K562 (cell line): Measurements from ENCODE around the gene GPR32. TPM values are rescaled to one million over a fixed set of nuclear protein-coding genes. Genes with fewer than 3 reads are reported as not detected.

ENCODE experiments used
- BHLHE40 ChIP-seq: IDR thresholded peaks from 2 replicates; pipeline ENCODE4 v1.6.1; 2011; ENCODE audit warnings: low read length, improper control_type of control experiment
- HMG20B ChIP-seq: fragments of 250-450 bp; sonication (Bioruptor Pico); IDR thresholded peaks from 2 replicates; pipeline ENCODE4 v1.5.0; 2021; ENCODE audit warnings: mild to moderate bottlenecking
- KHSRP ChIP-seq: fragments of 450-650 bp; IDR thresholded peaks from 2 replicates; pipeline ENCODE4 v1.6.1; 2017
- MAFG ChIP-seq: fragments of 450-650 bp; conservative IDR thresholded peaks from 2 replicates; pipeline ENCODE4 v1.6.1; 2016; ENCODE audit warnings: missing genetic modification characterization, missing compliant biosample characterization
- MEF2A ChIP-seq: IDR thresholded peaks from 2 replicates; pipeline ENCODE4 v1.6.1; 2011; ENCODE audit warnings: low read depth, mild to moderate bottlenecking, low read length, moderate library complexity; ENCODE audit not compliant: control insufficient read depth
- PML ChIP-seq: IDR thresholded peaks from 2 replicates; pipeline ENCODE4 v1.6.1; 2012; ENCODE audit warnings: low read length, inconsistent platforms
- RBFOX2 ChIP-seq: fragments of 200-400 bp; formaldehyde crosslinking; IDR thresholded peaks from 2 replicates; pipeline ENCODE4 v1.6.1; 2017; ENCODE audit warnings: low read depth, mild to moderate bottlenecking, low read length, moderate library complexity
- SRSF1 ChIP-seq: fragments of 200-400 bp; formaldehyde crosslinking; IDR thresholded peaks from 2 replicates; pipeline ENCODE4 v1.6.1; 2017; ENCODE audit warnings: mild to moderate bottlenecking, low read depth, low read length, moderate library complexity
- ZNF695 ChIP-seq: fragments of 450-650 bp; formaldehyde crosslinking; IDR thresholded peaks from 2 replicates; pipeline ENCODE4 v1.4.0; 2020; ENCODE audit warnings: mild to moderate bottlenecking, moderate library complexity
- polyA plus RNA-seq, 8 experiments: library from polyadenylated mRNA; depleted of rRNA in 4 of 8; stranded (reverse) in 5 of 8; unstranded in 3 of 8; fragments of >200 nt; fragmentation: Nextera tagmentation in 2 of 8; fragmentation: Illumina TruSeq in 1 of 8; extraction: Ambion mirVana in 2 of 8; extraction: Trizol in 1 of 8; gene quantifications; 2 replicates each; pipeline versions ENCODE4 v1.2.1 to v1.2.3, GENCODE V29; 2011 to 2014; ENCODE audit warnings: inconsistent platforms in 1 of 8, missing spikeins in 1 of 8
- total RNA-seq, 7 experiments: library from RNA; depleted of rRNA in 6 of 7; stranded (reverse); fragments of >200 nt in 6 of 7; fragmentation: Illumina TruSeq in 2 of 7; extraction: Trizol in 2 of 7; gene quantifications; 2 replicates each; pipeline versions ENCODE4 v1.2.1 to v1.2.3, GENCODE V29; 2011 to 2021; ENCODE audit warnings: low replicate concordance in 1 of 7
- TF ChIP-seq, protein P1 (sequence below): fragments of 250-450 bp; sonication (Bioruptor Pico); IDR thresholded peaks from 2 replicates; pipeline ENCODE4 v1.5.0; 2021; ENCODE audit warnings: mild to moderate bottlenecking, borderline replicate concordance
- TF ChIP-seq, protein P2 (sequence below): fragments of 450-650 bp; IDR thresholded peaks from 2 replicates; pipeline ENCODE4 v1.6.1; 2017; ENCODE audit warnings: antibody characterized with exemption, mild to moderate bottlenecking
- TF ChIP-seq, protein P3 (sequence below): fragments of 250-450 bp; sonication (Bioruptor Pico); IDR thresholded peaks from 2 replicates; pipeline ENCODE4 v1.5.0; 2020; ENCODE audit warnings: mild to moderate bottlenecking

Gene GPR32
- total and polyA plus RNA-seq, 9 of the 15 experiments (the other 6 are each of a cell fraction or from before 2014, with no cell fraction given), result not detected

DNA sequence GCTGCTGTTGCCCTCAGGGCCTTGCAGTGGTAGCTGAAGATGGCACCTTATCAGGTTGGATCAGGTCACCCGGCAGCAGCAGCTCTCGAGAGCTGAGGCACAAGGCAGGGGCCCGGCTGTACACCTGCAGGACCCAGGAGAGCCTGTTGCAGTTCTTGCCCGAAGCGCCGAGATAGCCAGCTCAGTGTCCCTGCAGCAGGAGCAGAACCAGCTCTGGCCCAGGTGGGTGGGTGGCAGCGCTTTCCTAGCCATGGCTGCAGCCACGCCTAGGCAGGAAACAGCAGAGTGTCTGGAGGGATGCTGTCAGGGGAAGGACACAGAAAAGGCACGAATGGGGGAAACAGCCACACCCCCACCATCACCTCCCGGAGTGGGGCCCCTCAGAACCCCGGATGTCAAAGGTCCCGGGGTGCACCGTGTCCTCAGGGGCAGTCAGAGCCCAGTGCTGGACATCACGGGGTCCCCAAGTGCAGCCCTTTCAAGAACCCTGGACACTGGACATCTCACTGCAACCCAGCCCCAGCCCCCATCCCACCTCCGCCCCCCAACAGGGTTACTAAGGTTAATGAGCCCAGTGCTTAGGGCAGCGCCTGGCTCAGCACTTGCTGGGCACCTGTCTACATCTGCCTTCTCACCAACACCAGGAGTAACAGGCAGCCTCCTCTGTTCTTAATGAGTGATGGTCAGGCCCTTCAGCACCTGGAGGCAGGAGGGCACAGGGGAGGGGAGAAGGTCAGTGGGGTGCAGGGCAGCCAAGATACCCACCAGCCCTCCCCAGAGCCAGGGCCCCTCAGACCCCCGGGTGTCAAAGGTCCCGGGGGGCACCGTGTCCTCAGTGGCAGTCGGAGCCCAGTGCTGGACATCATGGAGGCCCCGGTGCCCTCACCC lies 28.6 kb downstream of the GPR32 start (continued):
- TF ChIP-seq, protein P1, sequence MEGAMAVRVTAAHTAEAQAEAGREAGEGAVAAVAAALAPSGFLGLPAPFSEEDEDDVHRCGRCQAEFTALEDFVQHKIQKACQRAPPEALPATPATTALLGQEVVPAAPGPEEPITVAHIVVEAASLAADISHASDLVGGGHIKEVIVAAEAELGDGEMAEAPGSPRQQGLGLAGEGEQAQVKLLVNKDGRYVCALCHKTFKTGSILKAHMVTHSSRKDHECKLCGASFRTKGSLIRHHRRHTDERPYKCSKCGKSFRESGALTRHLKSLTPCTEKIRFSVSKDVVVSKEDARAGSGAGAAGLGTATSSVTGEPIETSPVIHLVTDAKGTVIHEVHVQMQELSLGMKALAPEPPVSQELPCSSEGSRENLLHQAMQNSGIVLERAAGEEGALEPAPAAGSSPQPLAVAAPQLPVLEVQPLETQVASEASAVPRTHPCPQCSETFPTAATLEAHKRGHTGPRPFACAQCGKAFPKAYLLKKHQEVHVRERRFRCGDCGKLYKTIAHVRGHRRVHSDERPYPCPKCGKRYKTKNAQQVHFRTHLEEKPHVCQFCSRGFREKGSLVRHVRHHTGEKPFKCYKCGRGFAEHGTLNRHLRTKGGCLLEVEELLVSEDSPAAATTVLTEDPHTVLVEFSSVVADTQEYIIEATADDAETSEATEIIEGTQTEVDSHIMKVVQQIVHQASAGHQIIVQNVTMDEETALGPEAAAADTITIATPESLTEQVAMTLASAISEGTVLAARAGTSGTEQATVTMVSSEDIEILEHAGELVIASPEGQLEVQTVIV (CRISPR knock-in tag), result no peak
- no peak for TF ChIP-seq BHLHE40
- TF ChIP-seq, protein P2, sequence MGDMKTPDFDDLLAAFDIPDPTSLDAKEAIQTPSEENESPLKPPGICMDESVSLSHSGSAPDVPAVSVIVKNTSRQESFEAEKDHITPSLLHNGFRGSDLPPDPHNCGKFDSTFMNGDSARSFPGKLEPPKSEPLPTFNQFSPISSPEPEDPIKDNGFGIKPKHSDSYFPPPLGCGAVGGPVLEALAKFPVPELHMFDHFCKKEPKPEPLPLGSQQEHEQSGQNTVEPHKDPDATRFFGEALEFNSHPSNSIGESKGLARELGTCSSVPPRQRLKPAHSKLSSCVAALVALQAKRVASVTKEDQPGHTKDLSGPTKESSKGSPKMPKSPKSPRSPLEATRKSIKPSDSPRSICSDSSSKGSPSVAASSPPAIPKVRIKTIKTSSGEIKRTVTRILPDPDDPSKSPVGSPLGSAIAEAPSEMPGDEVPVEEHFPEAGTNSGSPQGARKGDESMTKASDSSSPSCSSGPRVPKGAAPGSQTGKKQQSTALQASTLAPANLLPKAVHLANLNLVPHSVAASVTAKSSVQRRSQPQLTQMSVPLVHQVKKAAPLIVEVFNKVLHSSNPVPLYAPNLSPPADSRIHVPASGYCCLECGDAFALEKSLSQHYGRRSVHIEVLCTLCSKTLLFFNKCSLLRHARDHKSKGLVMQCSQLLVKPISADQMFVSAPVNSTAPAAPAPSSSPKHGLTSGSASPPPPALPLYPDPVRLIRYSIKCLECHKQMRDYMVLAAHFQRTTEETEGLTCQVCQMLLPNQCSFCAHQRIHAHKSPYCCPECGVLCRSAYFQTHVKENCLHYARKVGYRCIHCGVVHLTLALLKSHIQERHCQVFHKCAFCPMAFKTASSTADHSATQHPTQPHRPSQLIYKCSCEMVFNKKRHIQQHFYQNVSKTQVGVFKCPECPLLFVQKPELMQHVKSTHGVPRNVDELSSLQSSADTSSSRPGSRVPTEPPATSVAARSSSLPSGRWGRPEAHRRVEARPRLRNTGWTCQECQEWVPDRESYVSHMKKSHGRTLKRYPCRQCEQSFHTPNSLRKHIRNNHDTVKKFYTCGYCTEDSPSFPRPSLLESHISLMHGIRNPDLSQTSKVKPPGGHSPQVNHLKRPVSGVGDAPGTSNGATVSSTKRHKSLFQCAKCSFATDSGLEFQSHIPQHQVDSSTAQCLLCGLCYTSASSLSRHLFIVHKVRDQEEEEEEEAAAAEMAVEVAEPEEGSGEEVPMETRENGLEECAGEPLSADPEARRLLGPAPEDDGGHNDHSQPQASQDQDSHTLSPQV, result no peak
- TF ChIP-seq KHSRP, result no peak
- TF ChIP-seq, protein P3, sequence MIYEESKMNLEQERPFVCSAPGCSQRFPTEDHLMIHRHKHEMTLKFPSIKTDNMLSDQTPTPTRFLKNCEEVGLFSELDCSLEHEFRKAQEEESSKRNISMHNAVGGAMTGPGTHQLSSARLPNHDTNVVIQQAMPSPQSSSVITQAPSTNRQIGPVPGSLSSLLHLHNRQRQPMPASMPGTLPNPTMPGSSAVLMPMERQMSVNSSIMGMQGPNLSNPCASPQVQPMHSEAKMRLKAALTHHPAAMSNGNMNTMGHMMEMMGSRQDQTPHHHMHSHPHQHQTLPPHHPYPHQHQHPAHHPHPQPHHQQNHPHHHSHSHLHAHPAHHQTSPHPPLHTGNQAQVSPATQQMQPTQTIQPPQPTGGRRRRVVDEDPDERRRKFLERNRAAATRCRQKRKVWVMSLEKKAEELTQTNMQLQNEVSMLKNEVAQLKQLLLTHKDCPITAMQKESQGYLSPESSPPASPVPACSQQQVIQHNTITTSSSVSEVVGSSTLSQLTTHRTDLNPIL (CRISPR knock-in tag), result no peak
- no peak for TF ChIP-seq HMG20B (CRISPR knock-in tag)
- no peak for TF ChIP-seq MAFG (tag)
- no peak for TF ChIP-seq ZNF695 (CRISPR knock-in tag)
- TF ChIP-seq PML, result no peak
- TF ChIP-seq RBFOX2, result peak; percentile 59
- TF ChIP-seq MEF2A, result no peak
- no peak for TF ChIP-seq SRSF1
